ENCODE measurements around the gene MORN4.

The MORN4 gene

DNA sequence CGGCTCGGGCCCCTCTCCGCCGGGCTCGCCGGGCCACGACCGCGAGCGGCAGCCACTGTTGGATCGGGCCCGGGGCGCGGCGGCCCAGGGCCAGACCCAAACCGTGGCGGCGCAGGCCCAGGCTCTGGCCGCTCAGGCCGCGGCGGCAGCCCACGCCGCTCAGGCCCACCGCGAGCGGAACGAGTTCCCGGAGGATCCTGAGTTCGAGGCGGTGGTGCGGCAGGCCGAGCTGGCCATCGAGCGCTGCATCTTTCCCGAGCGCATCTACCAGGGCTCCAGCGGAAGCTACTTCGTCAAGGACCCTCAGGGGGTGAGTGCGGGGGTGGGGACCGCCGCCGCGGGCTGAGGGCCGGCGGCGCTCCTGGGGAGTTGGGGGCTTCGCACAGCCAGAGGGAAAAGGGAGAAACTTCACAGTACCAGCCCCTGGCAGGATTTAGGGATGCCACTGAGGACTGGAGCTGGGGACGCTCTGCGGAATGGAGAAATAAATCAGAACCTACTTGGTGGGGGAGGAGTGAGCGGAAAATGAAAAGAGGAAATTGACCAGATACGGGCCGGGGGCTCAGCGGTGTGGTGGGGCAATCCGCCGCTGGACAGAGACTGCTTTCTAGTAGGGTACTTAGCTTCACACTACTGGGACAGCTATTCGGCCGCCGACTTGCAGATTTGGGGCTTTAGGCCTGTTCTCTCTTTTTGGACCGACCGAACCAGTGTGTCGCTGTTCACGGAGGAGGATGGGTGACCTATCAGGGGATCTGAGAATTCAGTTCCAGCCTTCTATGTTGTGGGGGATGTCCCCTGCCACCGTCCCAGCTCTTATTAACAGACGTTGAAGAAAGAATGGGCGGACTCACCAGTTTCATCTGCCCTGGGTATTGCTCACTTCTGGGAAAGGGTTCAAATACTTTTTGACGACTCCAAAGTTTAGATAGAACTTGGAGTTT is 7.8 kb upstream of the MORN4 start (continued):
- peak; percentile 38; the same call in 1 of the 2 replicates for TF ChIP-seq SP2 (tag by site-specific recombination; IDR thresholded peaks at IDR 0.05)
- 0 out of 2 replicates have a peak, but pooled peaks have one; percentile 35 for TF ChIP-seq ZBTB48 (tag by site-specific recombination; IDR thresholded peaks at IDR 0.05)
- no peak for TF ChIP-seq ZNF16 (tag by site-specific recombination; IDR thresholded peaks at IDR 0.05; ENCODE audit: low read depth)
- peak; percentile 87 for TF ChIP-seq ZBTB17 (tag by site-specific recombination; IDR thresholded peaks at IDR 0.05)
- TF ChIP-seq IKZF3 (tag by site-specific recombination; IDR thresholded peaks at IDR 0.05): 0 out of 2 replicates have a peak, but pooled peaks have one; percentile 13
- 0 out of 2 replicates have a peak, but pooled peaks have one; percentile 27 for TF ChIP-seq ZFP69B (tag by site-specific recombination; IDR thresholded peaks at IDR 0.05)
- TF ChIP-seq, protein P1, sequence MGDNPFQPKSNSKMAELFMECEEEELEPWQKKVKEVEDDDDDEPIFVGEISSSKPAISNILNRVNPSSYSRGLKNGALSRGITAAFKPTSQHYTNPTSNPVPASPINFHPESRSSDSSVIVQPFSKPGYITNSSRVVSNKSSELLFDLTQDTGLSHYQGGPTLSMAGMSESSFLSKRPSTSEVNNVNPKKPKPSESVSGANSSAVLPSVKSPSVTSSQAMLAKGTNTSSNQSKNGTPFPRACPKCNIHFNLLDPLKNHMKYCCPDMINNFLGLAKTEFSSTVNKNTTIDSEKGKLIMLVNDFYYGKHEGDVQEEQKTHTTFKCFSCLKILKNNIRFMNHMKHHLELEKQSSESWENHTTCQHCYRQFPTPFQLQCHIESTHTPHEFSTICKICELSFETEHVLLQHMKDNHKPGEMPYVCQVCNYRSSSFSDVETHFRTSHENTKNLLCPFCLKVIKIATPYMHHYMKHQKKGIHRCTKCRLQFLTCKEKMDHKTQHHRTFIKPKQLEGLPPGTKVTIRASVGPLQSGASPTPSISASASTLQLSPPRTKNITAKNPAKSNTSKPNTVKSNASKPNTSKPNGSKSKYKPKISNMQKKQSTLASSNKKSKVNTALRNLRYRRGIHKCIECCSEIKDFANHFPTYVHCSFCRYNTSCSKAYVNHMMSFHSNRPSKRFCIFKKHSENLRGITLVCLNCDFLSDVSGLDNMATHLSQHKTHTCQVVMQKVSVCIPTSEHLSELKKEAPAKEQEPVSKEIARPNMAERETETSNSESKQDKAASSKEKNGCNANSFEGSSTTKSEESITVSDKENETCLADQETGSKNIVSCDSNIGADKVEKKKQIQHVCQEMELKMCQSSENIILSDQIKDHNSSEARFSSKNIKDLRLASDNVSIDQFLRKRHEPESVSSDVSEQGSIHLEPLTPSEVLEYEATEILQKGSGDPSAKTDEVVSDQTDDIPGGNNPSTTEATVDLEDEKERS (tag by site-specific recombination; IDR thresholded peaks at IDR 0.05): no peak
- no peak for TF ChIP-seq ZNF223 (tag by site-specific recombination; IDR thresholded peaks at IDR 0.05)
- TF ChIP-seq KLF1 (tag by site-specific recombination; IDR thresholded peaks at IDR 0.05): no peak
- peak; percentile 59; the same call in 1 of the 2 replicates for TF ChIP-seq ZNF677 (tag by site-specific recombination; IDR thresholded peaks at IDR 0.05)
- TF ChIP-seq ZNF354C (tag by site-specific recombination; IDR thresholded peaks at IDR 0.05; ENCODE audit: borderline replicate concordance, low read depth): no peak
- TF ChIP-seq ZNF146 (tag by site-specific recombination; IDR thresholded peaks at IDR 0.05): no peak
- no peak for TF ChIP-seq MYNN (tag by site-specific recombination; IDR thresholded peaks at IDR 0.05; ENCODE audit: borderline replicate concordance)
- TF ChIP-seq GLIS1 (tag by site-specific recombination; IDR thresholded peaks at IDR 0.05): peak; percentile 28; the same call in 1 of the 2 replicates
- TF ChIP-seq ZNF48 (tag by site-specific recombination; IDR thresholded peaks at IDR 0.05): no peak
- TF ChIP-seq ZNF514 (tag by site-specific recombination; IDR thresholded peaks at IDR 0.05): no peak
- TF ChIP-seq TCF7L2 (IDR thresholded peaks at IDR 0.05; ENCODE audit: borderline replicate concordance, low read depth, low read length): no peak
- no peak for TF ChIP-seq ZNF416 (tag by site-specific recombination; IDR thresholded peaks at IDR 0.05)
- TF ChIP-seq, protein P2, sequence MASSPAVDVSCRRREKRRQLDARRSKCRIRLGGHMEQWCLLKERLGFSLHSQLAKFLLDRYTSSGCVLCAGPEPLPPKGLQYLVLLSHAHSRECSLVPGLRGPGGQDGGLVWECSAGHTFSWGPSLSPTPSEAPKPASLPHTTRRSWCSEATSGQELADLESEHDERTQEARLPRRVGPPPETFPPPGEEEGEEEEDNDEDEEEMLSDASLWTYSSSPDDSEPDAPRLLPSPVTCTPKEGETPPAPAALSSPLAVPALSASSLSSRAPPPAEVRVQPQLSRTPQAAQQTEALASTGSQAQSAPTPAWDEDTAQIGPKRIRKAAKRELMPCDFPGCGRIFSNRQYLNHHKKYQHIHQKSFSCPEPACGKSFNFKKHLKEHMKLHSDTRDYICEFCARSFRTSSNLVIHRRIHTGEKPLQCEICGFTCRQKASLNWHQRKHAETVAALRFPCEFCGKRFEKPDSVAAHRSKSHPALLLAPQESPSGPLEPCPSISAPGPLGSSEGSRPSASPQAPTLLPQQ (tag by site-specific recombination; IDR thresholded peaks at IDR 0.05): peak; percentile 44; the same call in 1 of the 2 replicates
- TF ChIP-seq, protein P3, sequence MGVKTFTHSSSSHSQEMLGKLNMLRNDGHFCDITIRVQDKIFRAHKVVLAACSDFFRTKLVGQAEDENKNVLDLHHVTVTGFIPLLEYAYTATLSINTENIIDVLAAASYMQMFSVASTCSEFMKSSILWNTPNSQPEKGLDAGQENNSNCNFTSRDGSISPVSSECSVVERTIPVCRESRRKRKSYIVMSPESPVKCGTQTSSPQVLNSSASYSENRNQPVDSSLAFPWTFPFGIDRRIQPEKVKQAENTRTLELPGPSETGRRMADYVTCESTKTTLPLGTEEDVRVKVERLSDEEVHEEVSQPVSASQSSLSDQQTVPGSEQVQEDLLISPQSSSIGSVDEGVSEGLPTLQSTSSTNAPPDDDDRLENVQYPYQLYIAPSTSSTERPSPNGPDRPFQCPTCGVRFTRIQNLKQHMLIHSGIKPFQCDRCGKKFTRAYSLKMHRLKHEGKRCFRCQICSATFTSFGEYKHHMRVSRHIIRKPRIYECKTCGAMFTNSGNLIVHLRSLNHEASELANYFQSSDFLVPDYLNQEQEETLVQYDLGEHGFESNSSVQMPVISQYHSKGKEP (tag by site-specific recombination; IDR thresholded peaks at IDR 0.05): peak; percentile 37; the same call in 1 of the 2 replicates
- 0 out of 2 replicates have a peak, but pooled peaks have one; percentile 72 for TF ChIP-seq ZSCAN30 (tag by site-specific recombination; IDR thresholded peaks at IDR 0.05)
